Measurements from ENCODE around the gene ILKAP. TPM values are rescaled to one million over a fixed set of nuclear protein-coding genes. Genes with fewer than 3 reads are reported as not detected.

Gene ILKAP
- total RNA-seq, 1 experiment from 2014 or later = 20.5 TPM

DNA sequence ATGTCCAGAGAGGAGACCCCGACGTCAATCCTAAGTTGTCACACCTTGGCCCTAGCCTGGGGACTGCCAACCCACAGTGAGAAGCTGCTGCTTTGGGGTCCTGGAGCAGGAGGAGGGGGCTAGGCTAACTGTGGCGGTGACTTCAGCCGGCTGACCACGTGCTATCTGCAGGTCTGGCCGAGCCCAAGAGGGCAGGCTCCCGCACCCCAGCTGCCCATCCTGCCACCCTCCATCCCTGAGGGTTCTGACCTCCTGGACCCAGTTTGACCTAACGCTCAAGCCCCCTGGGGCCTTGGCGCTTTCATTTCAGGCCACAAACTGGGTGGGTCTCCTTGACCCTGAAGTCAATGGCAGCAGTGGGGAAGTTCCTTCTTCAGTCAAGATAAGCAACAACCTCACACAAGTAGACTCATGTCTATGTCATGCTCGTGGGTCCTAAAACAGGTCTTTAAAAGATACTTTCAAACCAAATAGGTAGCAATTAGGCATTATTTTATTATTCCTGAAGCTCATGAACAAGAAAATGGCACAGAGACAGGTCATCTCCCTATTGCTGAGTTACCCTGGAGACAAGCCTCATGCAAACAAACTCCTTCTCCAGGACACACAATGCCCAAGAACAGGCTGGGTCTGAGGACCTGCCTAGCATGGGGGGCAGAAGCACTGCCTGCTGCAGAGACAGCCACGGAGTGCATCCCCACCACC is 34.1 kb upstream of the ILKAP start:
- DNase-seq (ENCODE audit: low read depth) = no peak

DNA sequence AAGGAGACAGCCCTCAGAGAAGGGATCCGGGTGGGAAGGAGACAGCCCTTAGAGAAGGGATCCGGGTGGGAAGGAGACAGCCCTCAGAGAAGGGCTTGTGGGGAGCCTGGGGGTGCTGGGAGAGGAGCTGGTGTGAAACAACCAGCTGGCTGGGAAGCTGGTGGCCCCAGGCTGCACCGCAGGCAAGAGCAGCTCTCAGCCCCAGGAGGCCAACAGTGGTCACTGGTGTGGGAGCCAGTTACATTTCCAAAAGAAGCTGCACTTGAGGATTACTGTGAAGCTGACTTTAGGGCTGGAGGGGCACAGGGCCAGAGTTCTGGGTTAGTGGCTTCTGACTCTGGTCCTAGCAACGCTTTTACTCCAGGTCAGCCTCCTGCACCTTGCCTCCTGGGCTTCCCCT is 33.1 kb upstream of the ILKAP start:
- DNase-seq (ENCODE audit: low read depth) = no peak

DNA sequence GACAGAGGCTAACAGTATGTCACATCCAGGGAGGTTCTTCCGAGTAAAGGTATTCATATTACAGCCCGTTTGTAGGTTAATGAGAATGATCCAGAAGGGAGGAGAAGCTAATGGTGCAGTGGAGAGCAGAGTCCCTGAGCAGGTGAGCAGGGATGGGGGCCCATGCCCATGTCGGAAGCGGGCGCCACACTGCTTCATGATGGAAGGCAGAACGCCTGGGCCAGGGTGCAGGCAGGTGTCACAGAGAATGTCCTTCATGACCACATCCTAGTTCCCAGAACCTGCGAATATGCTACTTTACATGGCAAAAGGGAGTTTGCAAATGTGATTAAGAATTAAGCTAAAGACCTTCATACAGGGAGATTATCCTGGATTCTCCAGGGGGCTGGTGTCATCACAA is 32.4 kb upstream of the ILKAP start:
- DNase-seq (ENCODE audit: low read depth) = no peak

DNA sequence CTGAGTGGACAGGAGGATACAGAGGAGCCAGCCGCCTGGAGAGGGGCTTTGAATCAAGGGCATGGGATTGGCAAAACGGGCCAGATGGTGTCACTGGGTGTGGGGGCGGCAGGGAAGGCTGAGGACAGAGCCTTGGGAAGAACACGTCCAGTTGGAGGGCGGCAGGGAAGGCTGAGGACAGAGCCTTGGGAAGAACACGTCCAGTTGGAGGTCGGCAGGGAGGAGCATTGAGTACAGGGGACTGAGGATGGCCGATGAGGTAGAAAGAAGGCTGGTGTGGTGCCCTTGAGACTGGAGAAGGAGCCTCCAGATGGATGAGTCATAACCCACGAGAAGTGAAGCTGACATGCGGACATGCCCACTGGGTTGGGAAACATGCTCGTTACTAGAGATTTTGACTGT is 31.8 kb upstream of the ILKAP start:
- peak; percentile 46 for DNase-seq (ENCODE audit: low read depth)

DNA sequence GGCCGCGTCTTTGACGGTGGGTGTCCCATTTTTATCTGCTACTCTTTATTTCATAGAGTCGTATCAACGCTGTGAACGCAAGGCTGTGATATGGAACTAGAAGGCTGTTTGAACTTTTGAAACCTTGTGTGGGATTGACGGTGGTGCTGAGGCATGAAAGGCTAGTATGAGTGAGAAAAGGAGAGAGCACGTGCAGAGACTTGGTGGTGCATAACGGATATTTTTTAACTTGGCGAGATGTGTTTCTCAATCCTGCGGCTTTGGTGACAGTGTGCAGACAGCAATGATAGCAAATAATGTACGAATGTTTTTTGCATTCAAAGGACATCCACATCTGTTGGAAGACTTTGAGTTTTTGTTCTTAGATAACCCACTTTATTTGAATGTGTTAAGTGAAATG is 30.1 kb upstream of the ILKAP start:
- no peak for DNase-seq (ENCODE audit: low read depth)

DNA sequence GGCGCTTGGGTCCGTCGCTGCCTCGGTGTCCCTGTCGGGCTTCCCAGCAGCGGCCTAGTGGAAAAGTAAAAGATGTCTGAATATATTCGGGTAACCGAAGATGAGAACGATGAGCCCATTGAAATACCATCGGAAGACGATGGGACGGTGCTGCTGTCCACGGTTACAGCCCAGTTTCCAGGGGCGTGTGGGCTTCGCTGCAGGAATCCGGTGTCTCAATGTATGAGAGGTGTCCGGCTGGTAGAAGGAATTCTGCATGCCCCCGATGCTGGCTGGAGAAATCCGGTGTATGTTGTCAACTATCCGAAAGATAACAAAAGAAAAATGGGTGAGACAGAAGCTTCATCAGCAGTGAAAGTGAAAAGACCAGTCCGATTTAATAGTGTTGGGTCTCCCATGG is 28.3 kb upstream of the ILKAP start:
- no peak for DNase-seq (ENCODE audit: low read depth)

DNA sequence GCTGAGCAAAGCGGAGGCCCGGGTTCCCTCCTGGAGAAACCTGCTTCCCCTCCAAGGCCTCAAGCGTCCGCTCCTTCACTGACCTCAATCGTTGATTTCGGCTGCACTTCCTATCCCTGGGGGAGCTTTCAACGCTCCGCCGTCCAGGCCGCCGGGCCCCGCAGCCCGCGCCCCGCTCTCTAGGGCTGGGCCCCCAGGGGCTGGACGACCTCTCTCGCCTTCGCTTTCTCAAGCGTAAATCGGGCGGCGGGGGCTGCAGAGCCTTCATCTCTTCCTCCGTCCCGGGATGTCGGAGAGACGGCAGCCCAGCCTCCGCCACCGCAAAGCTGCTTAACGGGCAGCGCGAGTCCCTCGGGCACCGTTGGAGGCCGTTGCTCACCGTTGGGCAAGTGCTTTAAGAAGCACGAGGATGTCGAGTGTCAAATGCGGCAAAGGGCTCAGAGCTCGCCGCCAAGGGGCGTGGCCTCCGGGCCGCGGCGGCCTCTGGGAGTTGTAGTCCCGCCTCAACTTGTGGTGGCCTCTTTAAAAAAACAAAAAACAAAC is 27.8 kb upstream of the ILKAP start:
- peak; percentile 55 for DNase-seq (ENCODE audit: low read depth)

DNA sequence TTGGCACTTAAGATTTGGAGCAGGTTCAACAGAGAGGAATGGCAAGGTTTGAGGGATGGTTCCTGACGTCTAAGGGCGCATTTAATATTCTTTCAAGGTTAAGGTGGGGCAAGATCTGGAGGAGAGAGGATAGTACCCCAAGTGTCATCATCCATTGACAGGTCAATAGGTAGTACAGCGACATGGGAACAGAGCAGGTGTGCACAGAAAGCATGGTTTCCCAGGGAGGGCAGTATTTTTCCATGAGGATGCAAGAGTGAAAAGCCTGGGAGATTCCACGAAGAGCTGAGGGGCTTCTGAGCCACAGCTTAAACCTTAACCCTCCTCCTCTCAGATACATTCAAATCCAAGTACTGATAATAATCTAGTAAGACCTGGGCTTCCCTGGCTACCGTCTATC is 27.2 kb upstream of the ILKAP start:
- DNase-seq (ENCODE audit: low read depth) = no peak

DNA sequence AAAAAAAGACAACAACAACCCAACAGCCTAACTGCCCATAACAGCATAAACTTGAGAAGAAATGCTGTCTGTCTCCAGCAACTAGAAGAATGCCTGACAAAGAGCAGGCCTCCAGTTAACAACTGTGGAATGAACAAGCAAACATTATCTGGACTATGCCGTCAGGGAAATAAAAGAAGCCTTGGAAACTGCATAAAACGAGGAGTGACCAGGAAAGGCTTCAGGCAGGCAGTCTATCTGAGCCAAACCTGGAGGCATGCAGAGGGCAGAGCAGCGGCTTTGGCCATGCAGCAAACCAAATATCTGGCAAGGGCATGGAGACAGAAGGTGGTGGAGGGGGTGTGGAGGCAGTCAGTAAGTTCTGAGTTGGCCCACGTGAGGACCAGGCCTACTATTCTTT is 25.2 kb upstream of the ILKAP start:
- no peak for DNase-seq (ENCODE audit: low read depth)

DNA sequence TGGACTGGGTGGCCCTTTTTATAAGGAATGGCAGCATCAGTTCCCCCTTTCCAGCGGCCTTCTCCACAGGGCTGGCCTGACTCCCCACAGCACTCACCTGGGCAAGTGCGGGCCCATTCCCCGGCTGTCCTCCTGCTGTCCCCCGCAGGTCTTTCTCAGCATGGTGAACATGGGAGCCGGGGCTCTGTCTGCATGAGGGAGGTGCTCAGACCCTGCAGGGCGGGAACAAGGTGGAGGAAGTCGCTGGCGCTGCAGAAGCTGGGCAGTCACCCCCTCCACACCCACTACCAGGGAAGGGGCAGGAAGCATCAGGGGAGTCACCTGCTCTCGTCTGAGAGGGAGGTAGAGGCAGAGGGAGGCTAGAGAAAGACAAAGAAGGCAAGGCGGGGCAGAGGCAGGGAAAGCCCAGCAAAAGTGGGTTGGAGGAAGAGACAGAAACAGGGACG is 24.1 kb upstream of the ILKAP start:
- no peak for DNase-seq (ENCODE audit: low read depth)

DNA sequence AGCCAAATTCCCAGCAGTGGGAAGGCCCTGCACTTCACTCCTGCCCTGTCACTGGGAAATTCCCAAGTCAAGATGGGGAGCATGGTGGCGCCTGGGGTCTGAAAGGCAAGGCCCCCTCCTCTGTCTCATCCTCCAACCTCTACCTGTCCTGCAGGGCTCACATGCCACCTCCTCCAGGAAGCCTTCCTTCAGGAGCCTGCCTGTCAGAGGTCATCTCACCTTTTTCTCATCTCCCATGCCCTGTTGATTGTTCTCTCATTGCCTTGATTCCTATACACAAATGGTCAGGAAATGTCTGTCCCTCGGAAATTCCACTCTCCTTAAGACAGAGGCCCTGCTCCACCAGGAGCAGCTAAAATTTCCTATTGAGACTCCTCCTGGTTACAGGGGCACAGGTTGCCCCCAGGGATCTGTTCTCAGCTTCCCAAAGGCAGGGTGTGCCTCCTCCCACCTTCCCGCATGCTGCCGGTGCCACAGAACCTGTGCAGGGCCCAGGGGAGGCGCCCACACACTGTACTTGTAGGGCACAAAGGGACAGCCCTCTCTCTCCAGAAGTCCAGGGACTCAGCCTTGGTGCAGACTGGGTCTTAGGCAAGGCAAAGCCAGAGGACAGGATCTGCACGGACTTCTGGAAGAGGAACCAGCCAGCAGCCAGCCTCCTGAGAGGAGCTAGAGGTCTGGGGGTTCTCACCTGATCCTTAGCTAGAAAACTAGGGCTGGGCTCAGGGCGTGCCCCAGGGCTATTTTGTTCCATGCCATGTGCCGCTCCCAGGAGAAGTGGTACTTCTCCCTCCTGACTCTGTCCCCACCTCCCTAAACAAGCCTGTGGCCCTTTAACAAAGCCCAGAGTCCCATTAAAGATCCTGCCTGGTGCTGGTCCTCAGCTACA is 23.4 kb upstream of the ILKAP start:
- no peak for DNase-seq (ENCODE audit: low read depth)

DNA sequence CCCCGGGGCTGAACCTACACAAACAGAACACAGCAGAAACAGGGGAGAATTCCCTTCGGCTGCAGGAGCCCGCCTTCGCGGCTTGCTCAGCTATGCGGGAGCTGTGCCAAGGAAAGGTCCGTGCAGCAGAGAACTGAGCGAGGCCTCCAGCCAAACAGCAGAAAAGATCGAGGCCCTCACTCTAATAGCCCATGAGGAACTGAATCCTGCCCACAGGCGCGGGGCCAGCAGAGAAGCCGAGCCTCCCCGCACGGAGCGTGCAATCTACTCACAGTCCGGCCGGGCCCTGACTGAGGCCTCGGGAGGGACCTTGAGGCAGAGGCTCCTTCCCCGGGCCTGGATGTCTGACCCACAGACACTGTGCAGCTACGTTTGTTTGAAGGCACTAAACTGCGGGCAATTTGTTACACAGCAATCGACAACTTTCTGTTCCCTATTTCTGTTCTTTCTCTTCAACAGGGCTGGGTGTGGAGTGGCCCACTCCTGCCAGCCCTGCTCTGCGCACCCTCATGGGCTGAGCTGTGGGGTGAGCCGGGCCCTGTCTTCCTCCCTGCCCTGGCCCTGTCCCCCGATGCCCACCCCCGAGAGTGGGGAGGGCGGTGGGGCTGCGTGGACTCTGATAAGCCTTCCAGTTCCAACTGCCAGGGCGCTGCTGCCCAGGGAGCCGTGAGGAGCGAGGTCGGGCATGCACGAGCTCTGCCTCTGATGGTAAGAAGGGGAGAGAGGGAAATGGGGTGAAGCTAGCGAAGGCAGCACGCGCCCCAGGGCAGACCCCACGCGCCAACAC is 22.6 kb upstream of the ILKAP start:
- no peak for DNase-seq (ENCODE audit: low read depth)

DNA sequence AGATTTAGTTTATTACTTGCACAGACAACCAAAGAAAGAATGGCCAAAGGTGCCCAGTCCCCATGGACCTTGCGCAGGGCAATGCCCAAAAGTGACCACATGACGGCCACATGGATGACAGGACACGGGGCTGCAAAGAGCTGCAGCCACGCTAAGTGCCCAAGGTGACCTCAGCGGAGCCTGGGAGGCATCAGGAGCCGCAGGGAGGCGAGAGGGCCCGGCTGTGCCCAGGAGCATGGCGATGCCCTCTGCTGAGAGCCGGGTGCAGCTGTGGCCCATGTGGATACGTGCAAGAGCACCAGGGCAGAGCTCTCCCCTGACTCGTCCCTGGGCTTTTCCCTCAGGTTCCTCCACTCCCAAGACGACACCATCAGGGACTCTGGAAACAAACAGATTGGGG is 21.6 kb upstream of the ILKAP start:
- no peak for DNase-seq (ENCODE audit: low read depth)

DNA sequence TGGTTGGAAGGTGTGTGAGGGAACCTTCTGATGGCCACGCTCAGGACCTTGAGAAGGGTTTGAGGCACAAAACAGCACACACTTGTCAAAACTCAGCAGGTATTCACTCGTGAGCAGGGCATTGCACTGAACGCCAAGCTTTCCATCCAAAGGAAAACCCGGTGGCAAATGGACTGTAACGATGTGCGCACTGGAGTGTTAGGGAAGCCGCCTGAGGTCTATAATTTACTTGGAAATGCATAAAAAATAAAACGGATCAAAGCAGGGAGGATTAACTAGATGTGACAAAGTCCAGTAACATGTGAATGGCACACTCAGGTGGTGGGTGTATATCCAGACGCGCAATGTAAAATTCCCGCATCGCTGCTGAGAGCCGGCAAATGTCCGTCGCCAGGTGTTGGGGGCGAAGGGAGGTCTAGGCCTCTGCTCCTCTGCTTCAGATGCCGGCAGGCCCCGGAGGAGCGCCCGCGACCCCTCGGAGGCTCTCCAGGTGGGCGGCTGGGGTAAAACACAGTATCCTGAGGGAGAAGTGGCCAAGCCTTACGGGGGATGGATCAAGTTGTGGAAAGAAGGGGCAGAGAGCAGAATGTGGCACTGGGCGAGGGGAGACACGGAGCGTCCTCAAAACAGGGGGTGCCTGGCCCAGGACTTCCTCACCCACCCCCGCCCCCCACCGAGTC is 21.0 kb upstream of the ILKAP start:
- DNase-seq (ENCODE audit: low read depth) = no peak

DNA sequence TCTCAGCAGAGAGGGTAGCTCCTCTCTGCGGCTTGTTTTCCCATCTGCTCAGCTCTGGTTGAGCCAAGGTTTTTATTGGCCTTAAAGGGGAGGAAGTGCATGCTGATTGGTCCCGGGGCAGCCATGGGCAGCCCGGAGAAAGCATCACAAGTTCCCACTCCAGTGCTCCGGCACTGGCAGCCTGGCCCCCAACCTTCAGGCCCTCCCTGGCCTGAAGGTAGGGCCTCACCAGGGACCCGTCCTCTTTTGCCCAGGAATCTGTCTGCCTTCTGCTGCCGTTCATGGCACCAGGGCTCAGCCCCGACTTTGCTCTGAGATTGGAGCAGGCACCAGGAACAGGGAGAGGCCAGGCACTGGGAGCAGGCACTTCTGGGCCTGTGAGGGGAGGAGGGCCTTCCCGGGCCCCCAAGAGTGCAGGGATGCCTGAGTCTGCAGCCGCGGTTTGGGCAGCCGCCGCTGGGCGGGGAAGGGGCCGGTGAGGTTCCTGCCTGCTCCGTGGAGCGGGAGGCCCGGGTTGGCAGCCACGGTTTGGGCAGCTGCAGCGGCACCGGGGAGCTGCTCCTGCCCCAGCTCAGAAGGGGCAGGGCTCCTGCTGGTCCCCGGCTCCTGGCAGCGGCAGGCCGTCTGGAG is 17.5 kb upstream of the ILKAP start:
- DNase-seq (ENCODE audit: low read depth) = peak; percentile 45

DNA sequence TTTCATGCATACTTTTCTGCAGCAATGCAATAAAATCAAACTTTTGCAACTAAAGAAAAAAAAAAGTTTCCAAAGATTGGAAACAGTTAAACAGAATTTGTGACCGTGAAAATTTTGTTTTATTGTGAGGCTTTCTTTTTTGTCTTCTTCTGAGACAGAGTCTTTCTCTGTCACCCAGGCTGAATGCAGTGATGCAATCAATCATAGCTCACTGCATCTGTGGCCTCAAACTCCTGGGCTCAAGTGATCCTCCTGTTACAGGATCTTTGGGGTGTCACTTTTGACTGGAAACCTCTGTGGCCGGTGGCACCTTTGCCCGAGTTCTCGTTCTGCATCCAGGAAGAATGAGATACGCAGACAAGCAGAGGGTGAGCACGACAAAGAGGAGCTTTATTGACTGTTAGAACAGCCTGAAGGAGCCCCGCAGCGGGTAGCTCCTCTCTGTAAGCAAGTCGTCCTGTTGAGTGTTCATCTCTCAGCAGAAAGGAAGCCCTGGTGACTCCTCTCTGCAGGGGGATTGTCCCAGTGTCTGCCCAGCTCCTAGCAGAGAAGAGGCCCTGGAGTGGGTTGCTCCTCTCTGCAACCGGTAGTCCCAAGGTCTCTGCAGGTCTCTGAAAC is 16.9 kb upstream of the ILKAP start:
- no peak for DNase-seq (ENCODE audit: low read depth)

DNA sequence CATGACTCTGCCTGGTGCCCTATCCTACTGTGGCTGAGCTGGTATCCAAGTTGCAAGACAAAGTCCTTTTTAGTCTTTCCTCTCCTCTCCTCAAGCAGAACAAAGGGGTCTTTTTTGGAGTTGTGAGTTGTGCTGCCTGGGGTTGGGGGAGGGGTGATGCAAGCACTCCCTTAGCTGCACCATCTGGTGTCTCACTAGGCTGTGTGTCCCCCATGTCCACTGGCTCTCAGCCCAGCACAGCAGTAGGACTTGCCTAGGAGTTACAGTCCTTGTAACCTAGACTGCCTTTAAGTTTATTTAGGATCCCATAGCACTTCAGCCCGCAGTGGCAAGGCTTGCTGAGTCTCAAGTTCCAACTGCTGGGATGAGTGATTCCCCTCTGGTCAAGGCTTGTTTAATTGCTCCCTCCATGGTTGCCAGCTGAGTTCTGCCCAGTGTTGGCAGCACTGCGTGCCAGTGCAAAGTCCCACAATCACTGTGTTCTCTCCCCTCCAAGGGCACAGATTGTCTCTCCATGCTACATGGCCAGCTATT is 13.2 kb upstream of the ILKAP start:
- DNase-seq (ENCODE audit: low read depth) = peak; percentile 50

DNA sequence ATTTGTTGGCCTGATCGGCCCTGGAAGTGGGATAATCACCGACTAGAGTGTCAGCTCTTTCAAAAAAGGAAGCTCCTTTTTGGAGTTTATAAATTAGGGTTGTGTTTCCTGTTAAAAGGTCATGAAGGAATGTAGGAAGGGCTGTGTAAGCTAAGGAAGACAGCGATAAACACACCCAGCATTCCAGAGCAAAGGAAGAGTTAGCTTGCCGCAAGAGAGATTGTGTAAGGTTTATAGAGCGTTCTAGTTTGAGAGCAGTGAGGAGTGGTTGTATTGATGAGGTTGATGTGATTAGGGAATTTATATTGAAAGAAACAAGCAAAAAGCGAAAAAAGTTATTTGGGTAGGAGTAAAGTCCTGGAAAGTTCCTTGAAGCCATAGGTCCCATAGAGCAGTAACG is 3.5 kb upstream of the ILKAP start:
- DNase-seq (ENCODE audit: low read depth) = no peak

DNA sequence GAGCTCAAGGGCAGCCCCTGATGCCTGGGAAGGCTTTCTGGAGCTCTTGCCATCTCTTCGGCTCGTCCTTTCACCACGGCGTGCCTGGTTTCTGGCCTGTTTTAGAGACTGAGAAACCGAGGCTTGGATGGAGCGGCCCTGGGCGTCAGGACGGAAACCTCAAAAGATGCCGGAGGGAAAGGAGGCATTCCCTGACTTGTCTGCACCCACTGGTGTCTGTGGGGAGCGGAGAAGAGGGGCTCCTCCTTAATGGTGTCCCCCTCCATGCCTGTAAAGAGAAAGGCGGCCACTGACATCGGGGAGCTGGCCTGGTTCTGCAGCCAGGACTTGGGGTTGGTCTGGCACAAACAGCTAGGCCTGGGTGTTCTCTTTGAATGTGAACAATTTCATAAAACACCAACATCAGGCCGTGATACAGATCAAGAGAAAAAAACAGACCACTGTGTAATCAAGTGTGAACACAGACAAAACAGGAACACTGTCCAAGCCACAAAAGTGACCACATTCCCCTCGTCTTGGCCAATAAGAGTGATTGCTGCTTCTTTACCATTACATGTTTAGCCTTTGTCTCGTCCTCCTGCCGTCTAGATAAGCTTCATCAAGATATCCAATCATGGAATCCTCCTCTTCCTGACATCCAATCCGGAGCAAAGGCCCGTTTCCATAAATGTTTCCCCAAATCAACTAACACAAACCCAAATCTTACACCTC is 633 bp upstream of the ILKAP start:
- DNase-seq (ENCODE audit: low read depth) = no peak

All from RPMI7951 (cell line).